Spleen (tissue), 7 donors: ENCODE measurements around the gene TMEM200C.

ENCODE experiments used
- CTCF ChIP-seq, 11 experiments: fragments of 200-600 bp in 7 of 11; fragments of 450-650 bp in 4 of 11; sonication (generic) in 4 of 11; IDR thresholded peaks in 8 of 11; conservative IDR thresholded peaks in 3 of 11; 1 replicate in 7 of 11; 2 replicates in 4 of 11; pipeline versions ENCODE4 v1.4.0 to v1.8.0; 2016 to 2021; ENCODE audit warnings: antibody characterized with exemption in 11 of 11, inconsistent platforms in 4 of 11, mild to moderate bottlenecking in 1 of 11
- POLR2A ChIP-seq, 3 donors: fragments of 450-650 bp; IDR thresholded peaks; one replicate each; pipeline ENCODE4 v1.5.1; 2017; ENCODE audit warnings: antibody characterized with exemption in 3 of 3, mild to moderate bottlenecking in 1 of 3
- POLR2AphosphoS5 ChIP-seq, 3 donors: sonication (generic); formaldehyde crosslinking; IDR thresholded peaks; one replicate each; pipeline ENCODE4 v1.5.1; 2017; ENCODE audit warnings: antibody characterized with exemption in 3 of 3
- donor health status: DM: no; HTN: no; CAD: no; lungs with moderate emphysema.
- donor health status: DM: no; HTN: no; CAD: no.
- donor health status: DM: no; HTN: no; CAD: no.

- TF ChIP-seq POLR2AphosphoS5 (IDR thresholded peaks at IDR 0.05) = no peak
- no peak for TF ChIP-seq CTCF (IDR thresholded peaks at IDR 0.05 in 8 of 11, conservative IDR thresholded peaks at IDR 0.05 in 3 of 11)
- no peak for TF ChIP-seq POLR2A (IDR thresholded peaks at IDR 0.05)
These were observed 48.2 kb upstream of the TMEM200C start for GRCh38 chr18:5943514-5943913.
